Measurements from ENCODE around the gene CELF4. TPM values are rescaled to one million over a fixed set of nuclear protein-coding genes. Genes with fewer than 3 reads are reported as not detected.

CELF4 gene
- total RNA-seq, 3 donors from 2014 or later (not counting 1 experiment from before 2014, with no cell fraction given) = not detected

DNA sequence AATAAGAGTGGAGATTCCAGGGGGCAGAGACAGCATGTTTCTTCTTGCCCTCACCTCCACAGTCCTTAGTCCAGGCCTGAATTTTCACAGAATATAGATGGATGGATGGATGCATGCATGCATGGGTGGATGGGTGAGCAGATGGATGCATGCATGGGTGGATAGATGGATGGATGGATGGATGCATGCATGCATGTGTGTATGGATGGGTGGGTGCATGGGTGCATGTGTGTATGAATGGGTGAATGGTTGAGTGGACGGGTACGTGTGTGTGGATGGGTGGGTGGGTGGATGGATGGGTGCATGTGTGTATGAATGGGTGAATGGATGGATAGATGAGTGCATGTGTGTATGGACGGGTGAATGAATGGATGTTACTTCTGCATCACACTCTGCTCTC is 153.3 kb downstream of the CELF4 start:
- Histone ChIP-seq H3K27me3 (ENCODE audit: control insufficient read depth, insufficient read depth, low read length) (no peaks in the 10 kb centered on the region), H3K4me3 (ENCODE audit: low read length) (no peak overlapping the region), H3K27ac (ENCODE audit: low read length) (no peak overlapping the region), H3K4me1 (ENCODE audit: control insufficient read depth, insufficient read depth, low read length) (no peaks in the 10 kb centered on the region), H3K36me3 (ENCODE audit: control insufficient read depth, insufficient read depth, low read length) (no peaks in the 10 kb centered on the region), H3K9me3 (ENCODE audit: control insufficient read depth, insufficient read depth, low read length) (no peaks in the 10 kb centered on the region)
- Mint-ChIP-seq H3K4me1 (no peaks in the 10 kb centered on the region), H3K4me3 (no peak overlapping the region), H3K9me3 (no peaks in the 10 kb centered on the region), H3K27me3 (ENCODE audit: low read depth in 2 of 2) (no peaks in the 10 kb centered on the region), H3K36me3 (no peaks in the 10 kb centered on the region), H3K27ac (no peak overlapping the region)
- ATAC-seq (no peak), DNase-seq (no peak)
- WGBS (ENCODE audit: insufficient coverage) = 87% methylated on average over 3 of the region's 3 CpGs
- intact Hi-C loops (cut with micrococcal nuclease) = no loop called here
- TF ChIP-seq, protein P1, sequence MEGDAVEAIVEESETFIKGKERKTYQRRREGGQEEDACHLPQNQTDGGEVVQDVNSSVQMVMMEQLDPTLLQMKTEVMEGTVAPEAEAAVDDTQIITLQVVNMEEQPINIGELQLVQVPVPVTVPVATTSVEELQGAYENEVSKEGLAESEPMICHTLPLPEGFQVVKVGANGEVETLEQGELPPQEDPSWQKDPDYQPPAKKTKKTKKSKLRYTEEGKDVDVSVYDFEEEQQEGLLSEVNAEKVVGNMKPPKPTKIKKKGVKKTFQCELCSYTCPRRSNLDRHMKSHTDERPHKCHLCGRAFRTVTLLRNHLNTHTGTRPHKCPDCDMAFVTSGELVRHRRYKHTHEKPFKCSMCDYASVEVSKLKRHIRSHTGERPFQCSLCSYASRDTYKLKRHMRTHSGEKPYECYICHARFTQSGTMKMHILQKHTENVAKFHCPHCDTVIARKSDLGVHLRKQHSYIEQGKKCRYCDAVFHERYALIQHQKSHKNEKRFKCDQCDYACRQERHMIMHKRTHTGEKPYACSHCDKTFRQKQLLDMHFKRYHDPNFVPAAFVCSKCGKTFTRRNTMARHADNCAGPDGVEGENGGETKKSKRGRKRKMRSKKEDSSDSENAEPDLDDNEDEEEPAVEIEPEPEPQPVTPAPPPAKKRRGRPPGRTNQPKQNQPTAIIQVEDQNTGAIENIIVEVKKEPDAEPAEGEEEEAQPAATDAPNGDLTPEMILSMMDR (IDR thresholded peaks at IDR 0.05) = no peak

GRCh38 chr18:37409878-37410277 is 155.7 kb downstream of the CELF4 start:
- Histone ChIP-seq H3K36me3 (ENCODE audit: control insufficient read depth, insufficient read depth, low read length) (no peaks in the 10 kb centered on the region), H3K4me3 (ENCODE audit: low read length) (no peak overlapping the region), H3K27ac (ENCODE audit: low read length) (no peak overlapping the region), H3K27me3 (ENCODE audit: control insufficient read depth, insufficient read depth, low read length) (no peaks in the 10 kb centered on the region), H3K4me1 (ENCODE audit: control insufficient read depth, insufficient read depth, low read length) (no peaks in the 10 kb centered on the region), H3K9me3 (ENCODE audit: control insufficient read depth, insufficient read depth, low read length) (no peaks in the 10 kb centered on the region)
- 85% methylated on average over 7 of the region's 8 CpGs for WGBS (ENCODE audit: insufficient coverage)
- TF ChIP-seq, protein P1 (IDR thresholded peaks at IDR 0.05) = no peak
- Mint-ChIP-seq H3K27me3 (ENCODE audit: low read depth in 2 of 2) (no peaks in the 10 kb centered on the region), H3K4me1 (peaks cover 7 to 8% of the 10 kb centered on the region in 2 donors), H3K9me3 (no peaks in the 10 kb centered on the region), H3K4me3 (no peak overlapping the region), H3K27ac (no peak overlapping the region), H3K36me3 (no peaks in the 10 kb centered on the region)
- DNase-seq (no peak), ATAC-seq (no peak)
- intact Hi-C loops (cut with micrococcal nuclease) = no loop called here

- Mint-ChIP-seq H3K27ac (no peak overlapping the region), H3K4me3 (no peak overlapping the region), H3K4me1 (peaks cover 9 to 11% of the 10 kb centered on the region in 2 donors), H3K27me3 (ENCODE audit: low read depth in 2 of 2) (no peaks in the 10 kb centered on the region), H3K9me3 (no peaks in the 10 kb centered on the region), H3K36me3 (no peaks in the 10 kb centered on the region)
- Histone ChIP-seq H3K9me3 (ENCODE audit: control insufficient read depth, insufficient read depth, low read length) (no peaks in the 10 kb centered on the region), H3K27me3 (ENCODE audit: control insufficient read depth, insufficient read depth, low read length) (no peaks in the 10 kb centered on the region), H3K36me3 (ENCODE audit: control insufficient read depth, insufficient read depth, low read length) (no peaks in the 10 kb centered on the region), H3K4me3 (ENCODE audit: low read length) (no peak overlapping the region), H3K27ac (ENCODE audit: low read length) (no peak overlapping the region), H3K4me1 (ENCODE audit: control insufficient read depth, insufficient read depth, low read length) (no peaks in the 10 kb centered on the region)
- intact Hi-C loops (cut with micrococcal nuclease) = no loop called here
- 92% methylated on average over 9 of the region's 12 CpGs for WGBS (ENCODE audit: insufficient coverage)
- TF ChIP-seq, protein P1 (IDR thresholded peaks at IDR 0.05) = no peak
- DNase-seq = no peak
- no peak for ATAC-seq
These were observed 156.8 kb downstream of the CELF4 start for GRCh38 chr18:37408676-37409265.

- H3K36me3 Mint-ChIP-seq = no peaks in the 10 kb centered on the region
- no peak overlapping the region for H3K4me3 ChIP-seq (ENCODE audit: low read length)
- H3K27me3 ChIP-seq (ENCODE audit: control insufficient read depth, insufficient read depth, low read length) = no peaks in the 10 kb centered on the region
- 63% methylated on average over 1 of the region's 4 CpGs for WGBS (ENCODE audit: insufficient coverage)
- no peak overlapping the region for H3K4me3 Mint-ChIP-seq
- DNase-seq = no peak
- H3K4me1 ChIP-seq (ENCODE audit: control insufficient read depth, insufficient read depth, low read length) = no peaks in the 10 kb centered on the region
- H3K9me3 ChIP-seq (ENCODE audit: control insufficient read depth, insufficient read depth, low read length) = no peaks in the 10 kb centered on the region
- H3K27me3 Mint-ChIP-seq (ENCODE audit: low read depth in 2 of 2) = no peaks in the 10 kb centered on the region
- H3K4me1 Mint-ChIP-seq = peaks cover 9 to 11% of the 10 kb centered on the region in 2 donors
- no peaks in the 10 kb centered on the region for H3K9me3 Mint-ChIP-seq
- H3K36me3 ChIP-seq (ENCODE audit: control insufficient read depth, insufficient read depth, low read length) = no peaks in the 10 kb centered on the region
- no peak for ATAC-seq
- no peak overlapping the region for H3K27ac ChIP-seq (ENCODE audit: low read length)
- intact Hi-C loops (cut with micrococcal nuclease) = no loop called here
- TF ChIP-seq, protein P1 (IDR thresholded peaks at IDR 0.05) = no peak
- H3K27ac Mint-ChIP-seq = no peak overlapping the region
These were observed 158.0 kb downstream of the CELF4 start for GRCh38 chr18:37407571-37407970.
